ENCODE measurements around the gene EPN1.

DNA sequence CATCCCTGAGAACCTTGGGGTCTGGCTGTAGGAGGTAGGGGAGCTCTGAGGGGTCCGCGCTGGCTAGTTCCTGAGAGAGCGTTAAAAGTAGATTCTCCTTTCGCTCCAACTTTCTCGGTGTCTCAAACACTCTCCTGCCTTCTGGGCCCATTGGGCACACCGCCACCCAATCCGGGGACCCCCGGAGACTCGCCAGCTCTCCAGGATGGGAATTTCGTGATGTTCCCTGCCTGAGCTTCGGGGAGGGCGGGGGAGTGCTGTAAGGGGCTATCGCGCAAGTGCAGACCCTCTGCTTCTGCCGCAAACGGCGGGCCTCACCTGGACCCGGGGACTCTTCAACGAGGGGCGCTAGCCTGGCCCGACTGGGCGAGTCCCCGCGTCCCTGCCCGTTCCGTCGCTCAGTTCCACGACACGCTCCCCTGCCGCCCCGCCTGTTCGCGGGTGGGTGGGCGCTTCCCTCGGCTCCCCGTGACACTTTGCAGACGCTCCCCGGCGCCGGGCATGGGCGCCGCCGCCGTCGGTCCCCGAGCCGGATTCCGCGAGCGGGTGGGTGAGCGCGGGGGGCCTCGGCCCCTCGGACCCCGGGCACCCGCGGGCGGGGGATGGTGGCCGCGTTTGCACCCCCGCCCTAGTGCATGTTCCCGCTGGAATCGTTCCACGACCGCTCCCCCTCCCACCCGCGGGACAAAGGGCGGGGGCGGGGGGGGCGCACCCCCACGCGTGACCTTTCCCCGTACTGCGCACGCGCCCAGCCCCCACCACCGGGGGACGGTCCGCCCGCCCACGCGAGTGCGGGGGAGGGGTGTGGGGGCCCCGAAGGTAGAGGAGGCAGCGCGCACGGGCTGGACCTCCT, 27.1 kb upstream of the EPN1 start, which contains the start of gene CCDC106:
- TF ChIP-seq, protein P1, sequence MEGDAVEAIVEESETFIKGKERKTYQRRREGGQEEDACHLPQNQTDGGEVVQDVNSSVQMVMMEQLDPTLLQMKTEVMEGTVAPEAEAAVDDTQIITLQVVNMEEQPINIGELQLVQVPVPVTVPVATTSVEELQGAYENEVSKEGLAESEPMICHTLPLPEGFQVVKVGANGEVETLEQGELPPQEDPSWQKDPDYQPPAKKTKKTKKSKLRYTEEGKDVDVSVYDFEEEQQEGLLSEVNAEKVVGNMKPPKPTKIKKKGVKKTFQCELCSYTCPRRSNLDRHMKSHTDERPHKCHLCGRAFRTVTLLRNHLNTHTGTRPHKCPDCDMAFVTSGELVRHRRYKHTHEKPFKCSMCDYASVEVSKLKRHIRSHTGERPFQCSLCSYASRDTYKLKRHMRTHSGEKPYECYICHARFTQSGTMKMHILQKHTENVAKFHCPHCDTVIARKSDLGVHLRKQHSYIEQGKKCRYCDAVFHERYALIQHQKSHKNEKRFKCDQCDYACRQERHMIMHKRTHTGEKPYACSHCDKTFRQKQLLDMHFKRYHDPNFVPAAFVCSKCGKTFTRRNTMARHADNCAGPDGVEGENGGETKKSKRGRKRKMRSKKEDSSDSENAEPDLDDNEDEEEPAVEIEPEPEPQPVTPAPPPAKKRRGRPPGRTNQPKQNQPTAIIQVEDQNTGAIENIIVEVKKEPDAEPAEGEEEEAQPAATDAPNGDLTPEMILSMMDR (IDR thresholded peaks at IDR 0.05; ENCODE audit: low read length), result no peak
- TF ChIP-seq EZH2 (IDR thresholded peaks at IDR 0.05; ENCODE audit: borderline replicate concordance, low read length), result no peak

Data from OCI-LY1 (cell line).